ENCODE measurements around the gene CARD6. TPM values are rescaled to one million over a fixed set of nuclear protein-coding genes. Genes with fewer than 3 reads are reported as not detected.
"Not testable (repeated sequence)": the region's sequence is repeated elsewhere in the genome, so short reads cannot be mapped to it uniquely, and the experiment has no call there.

Gene CARD6
- total RNA-seq, 3 donors from 2014 or later: 16.1 to 25.8 (median 16.7) TPM

DNA sequence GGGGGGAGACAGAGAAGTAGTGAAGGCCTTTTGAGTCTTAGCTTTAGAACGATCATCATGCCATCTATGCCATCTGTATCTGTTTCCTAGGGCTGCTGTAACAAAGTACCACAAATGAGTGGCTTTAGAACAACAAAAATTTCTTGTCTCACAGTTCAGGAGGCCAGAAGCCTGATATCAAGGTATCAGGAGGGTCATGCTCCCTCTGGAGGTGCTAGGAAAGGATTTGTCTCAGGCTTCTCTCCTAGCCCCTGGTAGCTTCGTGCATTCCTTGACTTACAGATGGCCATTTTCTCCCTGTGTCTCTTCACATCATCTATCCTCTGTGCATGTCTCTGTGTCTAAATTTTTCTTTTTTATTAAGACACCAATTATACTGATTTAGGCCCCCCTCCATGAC is 5.2 kb downstream of the CARD6 start:
- no peak for DNase-seq (ENCODE audit: low spot score in 2 of 2)
- no peaks in the 10 kb centered on the region for H3K4me1 ChIP-seq
- H3K4me3 ChIP-seq: no peak overlapping the region
- H3K27me3 ChIP-seq: no peaks in the 10 kb centered on the region
- no peaks in the 10 kb centered on the region for H3K36me3 ChIP-seq
- H3K9me3 ChIP-seq: no peaks in the 10 kb centered on the region
- intact Hi-C loops (cut with DNase I; ENCODE audit: low total_unique reads): loop anchor here (10.0 kb wide), 1 partner anchor 1362 kb away; no protein-coding TSS in a partner anchor
- TF ChIP-seq, protein P1, sequence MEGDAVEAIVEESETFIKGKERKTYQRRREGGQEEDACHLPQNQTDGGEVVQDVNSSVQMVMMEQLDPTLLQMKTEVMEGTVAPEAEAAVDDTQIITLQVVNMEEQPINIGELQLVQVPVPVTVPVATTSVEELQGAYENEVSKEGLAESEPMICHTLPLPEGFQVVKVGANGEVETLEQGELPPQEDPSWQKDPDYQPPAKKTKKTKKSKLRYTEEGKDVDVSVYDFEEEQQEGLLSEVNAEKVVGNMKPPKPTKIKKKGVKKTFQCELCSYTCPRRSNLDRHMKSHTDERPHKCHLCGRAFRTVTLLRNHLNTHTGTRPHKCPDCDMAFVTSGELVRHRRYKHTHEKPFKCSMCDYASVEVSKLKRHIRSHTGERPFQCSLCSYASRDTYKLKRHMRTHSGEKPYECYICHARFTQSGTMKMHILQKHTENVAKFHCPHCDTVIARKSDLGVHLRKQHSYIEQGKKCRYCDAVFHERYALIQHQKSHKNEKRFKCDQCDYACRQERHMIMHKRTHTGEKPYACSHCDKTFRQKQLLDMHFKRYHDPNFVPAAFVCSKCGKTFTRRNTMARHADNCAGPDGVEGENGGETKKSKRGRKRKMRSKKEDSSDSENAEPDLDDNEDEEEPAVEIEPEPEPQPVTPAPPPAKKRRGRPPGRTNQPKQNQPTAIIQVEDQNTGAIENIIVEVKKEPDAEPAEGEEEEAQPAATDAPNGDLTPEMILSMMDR (IDR thresholded peaks at IDR 0.05): no peak
- TF ChIP-seq POLR2AphosphoS5 (IDR thresholded peaks at IDR 0.05): no peak
- TF ChIP-seq POLR2A (IDR thresholded peaks at IDR 0.05): no peak
- no peak overlapping the region for H3K27ac ChIP-seq

DNA sequence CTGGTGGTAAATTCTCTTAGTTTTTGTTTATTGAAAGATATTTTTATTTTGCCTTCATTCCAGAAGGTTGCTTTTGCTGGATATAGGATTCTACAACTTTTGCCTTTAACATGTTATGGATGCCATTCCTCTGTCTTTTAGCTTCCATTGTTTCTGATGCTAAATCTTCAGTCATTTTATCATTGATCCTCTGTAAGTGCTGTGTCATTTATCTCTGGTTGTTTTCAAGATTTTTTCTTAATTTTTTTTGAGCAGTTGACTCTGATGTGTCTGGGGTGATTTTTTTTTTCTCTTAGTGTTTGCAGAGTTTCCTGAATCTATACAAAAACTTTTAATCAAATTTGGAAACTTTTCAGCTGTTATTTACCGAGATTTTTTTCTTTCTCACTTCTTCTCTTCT is 6.4 kb downstream of the CARD6 start:
- no peaks in the 10 kb centered on the region for H3K36me3 ChIP-seq
- H3K27me3 ChIP-seq: no peaks in the 10 kb centered on the region
- H3K27ac ChIP-seq: no peak overlapping the region
- TF ChIP-seq, protein P1 (IDR thresholded peaks at IDR 0.05): no peak
- TF ChIP-seq POLR2A (IDR thresholded peaks at IDR 0.05) (no peak), POLR2AphosphoS5 (IDR thresholded peaks at IDR 0.05) (no peak)
- no peaks in the 10 kb centered on the region for H3K4me1 ChIP-seq
- H3K9me3 ChIP-seq: no peaks in the 10 kb centered on the region
- intact Hi-C loops (cut with DNase I; ENCODE audit: low total_unique reads): loop anchor here (10.0 kb wide), 1 partner anchor 1363 kb away; no protein-coding TSS in a partner anchor
- no peak for DNase-seq (ENCODE audit: low spot score in 2 of 2)
- H3K4me3 ChIP-seq: no peak overlapping the region

DNA sequence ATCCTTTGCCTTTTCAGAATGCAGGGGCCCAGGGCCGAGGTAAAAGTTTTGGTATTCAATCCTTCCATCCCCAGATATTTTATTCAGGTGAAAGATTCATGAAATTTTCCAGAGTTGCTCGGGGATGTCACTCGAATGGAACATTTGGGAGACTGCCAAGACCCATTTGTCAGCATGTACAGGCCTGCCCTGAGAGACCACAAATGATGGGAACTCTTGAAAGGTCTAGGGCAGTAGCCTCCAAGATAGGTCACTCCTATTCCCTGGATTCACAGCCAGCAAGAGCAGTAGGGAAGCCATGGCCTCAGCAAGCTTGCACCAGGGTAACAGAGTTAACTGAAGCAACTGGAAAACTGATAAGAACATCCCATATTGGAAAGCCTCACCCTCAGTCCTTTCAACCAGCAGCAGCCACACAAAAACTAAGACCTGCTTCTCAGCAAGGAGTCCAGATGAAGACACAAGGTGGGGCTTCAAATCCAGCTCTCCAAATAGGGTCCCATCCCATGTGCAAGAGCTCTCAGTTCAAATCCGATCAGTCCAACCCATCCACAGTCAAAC is 12.5 kb downstream of the CARD6 start:
- H3K4me3 ChIP-seq: no peak overlapping the region
- no peaks in the 10 kb centered on the region for H3K9me3 ChIP-seq
- no peaks in the 10 kb centered on the region for H3K4me1 ChIP-seq
- DNase-seq (ENCODE audit: low spot score in 2 of 2): no peak
- no peak overlapping the region for H3K27ac ChIP-seq
- H3K27me3 ChIP-seq: no peaks in the 10 kb centered on the region
- H3K36me3 ChIP-seq: no peaks in the 10 kb centered on the region
- intact Hi-C loops (cut with DNase I; ENCODE audit: low total_unique reads): no loop called here
- TF ChIP-seq, protein P1 (IDR thresholded peaks at IDR 0.05): no peak
- TF ChIP-seq POLR2AphosphoS5 (IDR thresholded peaks at IDR 0.05) (no peak), POLR2A (IDR thresholded peaks at IDR 0.05) (no peak)

- Histone ChIP-seq H3K27me3 (no peaks in the 10 kb centered on the region), H3K36me3 (no peaks in the 10 kb centered on the region), H3K4me1 (no peaks in the 10 kb centered on the region), H3K4me3 (no peak overlapping the region), H3K9me3 (peaks cover 6 to 11% of the 10 kb centered on the region in 2 donors), H3K27ac (no peak overlapping the region)
- intact Hi-C loops (cut with DNase I; ENCODE audit: low total_unique reads): no loop called here
- TF ChIP-seq POLR2A (IDR thresholded peaks at IDR 0.05): no peak
- TF ChIP-seq, protein P1 (IDR thresholded peaks at IDR 0.05): no peak
- TF ChIP-seq POLR2AphosphoS5 (IDR thresholded peaks at IDR 0.05): no peak
- DNase-seq (ENCODE audit: low spot score in 2 of 2): no peak
Measured at GRCh38 chr5:40860711-40861110, 19.5 kb downstream of the CARD6 start.

DNA sequence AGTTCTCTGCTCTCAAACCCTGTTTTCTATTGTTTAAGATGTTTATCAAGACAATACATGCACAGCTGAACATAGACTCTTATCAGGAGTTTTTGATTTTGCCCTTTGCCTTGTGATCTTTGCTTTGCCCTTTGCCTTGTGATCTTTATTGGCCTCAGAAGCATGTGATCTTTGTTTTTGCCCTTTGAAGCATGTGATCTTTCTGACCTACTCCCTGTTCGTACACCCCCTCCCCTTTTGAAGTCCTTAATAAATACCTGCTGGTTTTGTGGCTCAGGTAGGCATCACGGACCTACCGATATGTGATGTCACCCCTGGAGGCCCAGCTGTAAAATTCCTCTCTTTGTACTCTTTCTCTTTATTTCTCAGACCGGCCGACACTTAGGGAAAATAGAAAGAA is 23.8 kb downstream of the CARD6 start:
- peaks cover 6 to 11% of the 10 kb centered on the region in 2 donors for H3K9me3 ChIP-seq
- H3K4me1 ChIP-seq; H3K27me3 ChIP-seq; H3K36me3 ChIP-seq; intact Hi-C loops (cut with DNase I; ENCODE audit: low total_unique reads); H3K4me3 ChIP-seq; H3K27ac ChIP-seq; DNase-seq (ENCODE audit: low spot score in 2 of 2): not testable (repeated sequence)

All from breast epithelium (tissue), 4 donors.